A673 (cell line): Measurements from ENCODE around the gene LARGE1. TPM values are rescaled to one million over a fixed set of nuclear protein-coding genes. Genes with fewer than 3 reads are reported as not detected.

ENCODE experiments used
- BruUV-seq: library from RNA; stranded (reverse); fragments of 400-500 nt; replicated peaks from 2 replicates; lab custom pipeline; 2021; lab: Mats Ljungman, UMichigan
- CTCF ChIA-PET: fragments of 300-600 bp; sonication (Branson Sonifier 250); formaldehyde crosslinking; loops from one replicate; lab custom pipeline; 2022; ENCODE audit warnings: antibody characterized with exemption; lab: Charles Lee
- POLR2A ChIA-PET: fragments of 300-600 bp; sonication (Branson Sonifier 250); formaldehyde crosslinking; loops from one replicate; lab custom pipeline; 2022; ENCODE audit warnings: antibody characterized with exemption; ENCODE audit not compliant: low non-redundant PET; lab: Charles Lee
- DNase-seq: peaks from one replicate; pipeline ENCODE4 v3.0.0-alpha.2; 2015; ENCODE audit warnings: low spot score
- H3K27ac ChIP-seq: fragments of 200-600 bp; sonication (generic); 2 replicates; pipeline ENCODE4 v1.5.1; 2016; ENCODE audit warnings: mixed run types, low read depth, mild to moderate bottlenecking, mixed read lengths, antibody characterized with exemption, low read length; ENCODE audit not compliant: poor library complexity, severe bottlenecking
- H3K27me3 ChIP-seq: fragments of 200-600 bp; sonication (generic); replicated peaks from 2 replicates; pipeline ENCODE4 v1.6.1; 2017; ENCODE audit warnings: mixed run types, low read depth, mild to moderate bottlenecking, mixed read lengths, antibody characterized with exemption, low read length; ENCODE audit not compliant: insufficient read depth, poor library complexity
- H3K36me3 ChIP-seq: fragments of 200-600 bp; sonication (generic); 2 replicates; pipeline ENCODE4 v1.6.1; 2016; ENCODE audit warnings: mixed run types, mild to moderate bottlenecking, mixed read lengths, antibody characterized with exemption, low read length; ENCODE audit not compliant: insufficient read depth, poor library complexity, severe bottlenecking
- H3K4me1 ChIP-seq: fragments of 200-600 bp; sonication (generic); 2 replicates; pipeline ENCODE4 v1.6.1; 2017; ENCODE audit warnings: mixed run types, mild to moderate bottlenecking, mixed read lengths, antibody characterized with exemption, low read length; ENCODE audit not compliant: insufficient read depth, poor library complexity, severe bottlenecking
- H3K4me3 ChIP-seq: fragments of 200-600 bp; sonication (generic); 2 replicates; pipeline ENCODE4 v1.5.1; 2016; ENCODE audit warnings: low read depth, mixed run types, mild to moderate bottlenecking, mixed read lengths, low read length; ENCODE audit not compliant: poor library complexity, severe bottlenecking
- H3K9me3 ChIP-seq: fragments of 200-600 bp; sonication (generic); 2 replicates; pipeline ENCODE4 v1.6.1; 2016; ENCODE audit warnings: mixed run types, low read depth, mild to moderate bottlenecking, mixed read lengths, antibody characterized with exemption, low read length; ENCODE audit not compliant: poor library complexity, severe bottlenecking
- EZH2 ChIP-seq: fragments of 200-600 bp; sonication (generic); IDR thresholded peaks from 2 replicates; pipeline ENCODE4 v1.6.1; 2017; ENCODE audit warnings: borderline replicate concordance, low read depth, mild to moderate bottlenecking, mixed read lengths, antibody characterized with exemption, low read length; ENCODE audit not compliant: poor library complexity, severe bottlenecking
- intact Hi-C: fragments of 100-400 bp; cut with micrococcal nuclease; formaldehyde crosslinking; loops from one replicate; pipeline ENCODE4 v1.10.0; 2022; ENCODE audit not compliant: unreplicated experiment
- total RNA-seq: library from RNA; stranded (reverse); gene quantifications from 2 replicates; pipeline ENCODE4 v1.2.3, GENCODE V29; 2021
- TF ChIP-seq, protein P1 (sequence below): fragments of 300-800, 200-600 bp; sonication (generic); conservative IDR thresholded peaks from 2 replicates; pipeline ENCODE4 v1.5.1; 2017; ENCODE audit warnings: low read depth, mild to moderate bottlenecking, antibody characterized with exemption, low read length, moderate library complexity, mixed read lengths

Gene LARGE1
- total RNA-seq, 1 experiment from 2014 or later: not detected

DNA sequence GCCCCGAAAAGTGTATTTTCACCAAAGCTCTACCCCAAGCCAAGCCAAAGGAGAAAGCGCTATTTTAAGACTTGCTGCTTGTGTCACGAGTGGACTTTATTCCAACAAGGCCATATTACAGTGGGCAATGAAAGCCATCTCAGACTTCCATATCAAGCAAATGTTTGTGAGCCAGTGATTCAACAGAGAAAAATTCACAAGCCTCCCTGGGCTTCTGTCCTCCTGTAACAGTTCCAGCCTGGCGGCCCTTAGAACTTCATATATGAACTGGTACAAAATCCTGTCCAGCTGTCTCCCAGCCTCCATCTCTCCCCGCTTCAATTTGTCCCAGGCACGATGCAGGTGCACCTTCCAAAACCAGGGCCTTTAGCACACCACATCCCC, 11.2 kb downstream of the LARGE1 start:
- H3K27me3 ChIP-seq: no peaks in the 10 kb centered on the region
- H3K4me1 ChIP-seq: no peaks in the 10 kb centered on the region
- no peak for DNase-seq
- BruUV-seq: no TSS peak
- no peak for TF ChIP-seq EZH2
- TF ChIP-seq, protein P1, sequence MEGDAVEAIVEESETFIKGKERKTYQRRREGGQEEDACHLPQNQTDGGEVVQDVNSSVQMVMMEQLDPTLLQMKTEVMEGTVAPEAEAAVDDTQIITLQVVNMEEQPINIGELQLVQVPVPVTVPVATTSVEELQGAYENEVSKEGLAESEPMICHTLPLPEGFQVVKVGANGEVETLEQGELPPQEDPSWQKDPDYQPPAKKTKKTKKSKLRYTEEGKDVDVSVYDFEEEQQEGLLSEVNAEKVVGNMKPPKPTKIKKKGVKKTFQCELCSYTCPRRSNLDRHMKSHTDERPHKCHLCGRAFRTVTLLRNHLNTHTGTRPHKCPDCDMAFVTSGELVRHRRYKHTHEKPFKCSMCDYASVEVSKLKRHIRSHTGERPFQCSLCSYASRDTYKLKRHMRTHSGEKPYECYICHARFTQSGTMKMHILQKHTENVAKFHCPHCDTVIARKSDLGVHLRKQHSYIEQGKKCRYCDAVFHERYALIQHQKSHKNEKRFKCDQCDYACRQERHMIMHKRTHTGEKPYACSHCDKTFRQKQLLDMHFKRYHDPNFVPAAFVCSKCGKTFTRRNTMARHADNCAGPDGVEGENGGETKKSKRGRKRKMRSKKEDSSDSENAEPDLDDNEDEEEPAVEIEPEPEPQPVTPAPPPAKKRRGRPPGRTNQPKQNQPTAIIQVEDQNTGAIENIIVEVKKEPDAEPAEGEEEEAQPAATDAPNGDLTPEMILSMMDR: no peak
- H3K4me3 ChIP-seq: no peak overlapping the region
- POLR2A ChIA-PET: no interaction called here
- CTCF ChIA-PET: no interaction called here
- no peaks in the 10 kb centered on the region for H3K9me3 ChIP-seq
- intact Hi-C loops: no loop called here
- no peak overlapping the region for H3K27ac ChIP-seq
- H3K36me3 ChIP-seq: no peaks in the 10 kb centered on the region

DNA sequence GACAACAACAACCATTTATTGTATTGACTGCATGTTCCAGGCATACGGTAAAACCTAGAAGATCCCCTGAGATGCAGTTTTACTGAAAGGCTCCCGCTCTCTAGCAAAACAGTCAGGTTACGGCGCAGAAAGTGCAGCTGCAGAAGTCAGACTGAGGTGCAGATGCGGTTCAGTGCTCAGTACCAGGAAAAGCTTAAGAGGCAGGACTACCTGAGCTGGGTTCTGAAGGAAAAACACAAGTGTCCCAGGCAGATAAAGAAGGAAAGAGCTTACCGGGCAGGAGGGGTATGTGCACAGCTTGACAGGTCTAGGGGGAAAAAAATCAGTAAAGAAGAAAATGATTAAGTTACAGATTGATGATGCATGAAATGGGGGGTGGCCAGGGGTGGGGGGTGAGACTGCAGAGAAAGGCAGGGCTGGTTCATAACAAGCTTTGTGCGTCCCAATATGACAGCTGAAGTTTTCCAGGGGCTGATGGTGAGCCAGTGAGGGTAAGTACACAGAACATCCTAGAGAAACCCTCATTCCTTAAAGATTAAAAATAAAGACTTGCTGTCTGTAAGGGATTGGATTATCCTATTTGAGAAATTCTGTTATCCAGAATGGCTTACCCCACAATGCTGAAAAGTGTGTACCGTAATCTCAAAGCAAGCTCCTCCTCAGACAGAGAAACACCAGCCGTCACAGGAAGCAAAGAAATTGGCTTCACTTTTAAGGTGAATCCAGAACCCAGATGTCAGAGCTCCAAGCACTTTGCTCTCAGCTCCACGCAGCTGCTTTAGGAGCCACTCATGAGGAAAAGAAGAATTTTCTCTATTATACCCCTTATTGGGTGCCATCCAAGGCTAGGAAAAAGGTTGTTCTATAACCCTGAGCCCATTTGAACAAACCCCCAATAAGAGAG, 11.9 kb downstream of the LARGE1 start:
- ChIA-PET CTCF (no interaction called here), POLR2A (no interaction called here)
- TF ChIP-seq EZH2: no peak
- TF ChIP-seq, protein P1: no peak
- no peaks in the 10 kb centered on the region for H3K36me3 ChIP-seq
- H3K9me3 ChIP-seq: no peaks in the 10 kb centered on the region
- H3K27me3 ChIP-seq: no peaks in the 10 kb centered on the region
- no peaks in the 10 kb centered on the region for H3K4me1 ChIP-seq
- H3K4me3 ChIP-seq: no peak overlapping the region
- H3K27ac ChIP-seq: no peak overlapping the region
- BruUV-seq: no TSS peak
- intact Hi-C loops: no loop called here
- DNase-seq: no peak

DNA sequence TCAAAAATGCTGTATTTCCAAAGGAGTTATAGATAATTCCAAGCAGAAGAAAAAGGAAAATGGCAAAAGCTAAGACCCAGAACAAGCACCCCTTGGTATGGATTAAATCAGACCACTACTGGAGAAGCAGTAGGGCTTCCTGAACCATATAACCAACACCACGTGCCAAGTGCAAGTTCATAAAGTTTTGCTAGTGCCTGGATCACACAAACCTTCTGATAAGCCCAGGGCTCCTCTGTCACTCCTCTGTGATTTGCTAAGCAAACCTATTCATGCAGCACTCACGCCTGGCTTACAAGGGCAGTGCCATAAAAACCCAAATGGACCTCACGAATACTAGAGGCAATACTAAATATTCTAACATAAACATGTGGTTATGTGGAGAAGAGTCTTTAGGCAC, 13.3 kb downstream of the LARGE1 start:
- Histone ChIP-seq H3K27ac (no peak overlapping the region), H3K9me3 (peaks cover 8% of the 10 kb centered on the region), H3K36me3 (no peaks in the 10 kb centered on the region), H3K4me1 (no peaks in the 10 kb centered on the region), H3K27me3 (no peaks in the 10 kb centered on the region), H3K4me3 (no peak overlapping the region)
- TF ChIP-seq EZH2: no peak
- TF ChIP-seq, protein P1: no peak
- POLR2A ChIA-PET: no interaction called here
- no peak for DNase-seq
- intact Hi-C loops: no loop called here
- no TSS peak for BruUV-seq
- CTCF ChIA-PET: no interaction called here
